Heart left ventricle (tissue), 13 donors: Measurements from ENCODE around the gene GABRB1.

ENCODE experiments used
- POLR2A ChIP-seq, 2 donors: fragments of 450-650 bp; IDR thresholded peaks; one replicate each; pipeline ENCODE4 v1.6.1; 2017; ENCODE audit warnings: antibody characterized with exemption in 2 of 2, mild to moderate bottlenecking in 2 of 2, moderate library complexity in 2 of 2
- TF ChIP-seq, protein P1 (sequence below), 12 donors: fragments of 200-600 bp; sonication (generic) in 4 of 12; IDR thresholded peaks; one replicate each; pipeline versions ENCODE4 v1.5.0 to v1.8.0; 2018 to 2022; ENCODE audit warnings: antibody characterized with exemption in 12 of 12, mild to moderate bottlenecking in 5 of 12
- donor health status: ischemic (EF 13 %, LVEDD 7.1; RV severe dilation, severe dysfunction).
- donor health status: DM: no; HTN: yes; CAD: no.
- donor health status: DM: no; HTN: no; CAD: no.
- donor health status: ischemic (EF 25% LVEDD 6.9; RV normal size, moderate dysfunction).
- donor health status: ischemic (EF 25% LVEDD 5.7; RV mildly dilated, moderate dysfunction).
- donor health status: ischemic (EF 35%, LVEDD 5.7; RV mildly dilated, moderate dysfunction).
- donor health status: nonischemic (EF 11% LVEDD 7.7; RV severe dilation, severe dysfunction).
- donor health status: DM: yes; HTN: yes; CAD: no.
- donor health status: PGD.
- donor health status: ischemic (EF 29% LVEDD 5.4; RV normal size, mild dysfunction).
- donor health status: nonischemic (EF 23%, LVEDD 6.1; RV moderate dilation, normal function).

DNA sequence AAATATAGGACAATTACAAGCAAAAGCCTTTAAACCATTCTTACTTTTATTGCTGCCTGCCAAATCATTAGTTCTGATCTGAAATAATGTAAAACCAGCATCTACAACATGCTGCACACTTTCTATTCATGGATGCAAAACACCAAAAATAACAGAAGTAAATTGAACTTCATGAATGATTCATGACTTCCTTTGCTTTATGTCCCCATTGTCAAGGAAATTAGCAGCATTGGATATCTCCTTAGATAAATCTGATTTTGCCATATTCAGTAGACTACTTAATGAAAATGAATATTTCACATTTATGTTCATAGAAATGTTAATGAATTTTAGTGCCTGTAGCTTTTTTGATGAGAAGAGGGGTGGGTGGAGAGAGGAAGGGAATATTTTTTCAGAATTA lies 299.5 kb downstream of the GABRB1 start:
- no peak for TF ChIP-seq POLR2A (IDR thresholded peaks at IDR 0.05)
- TF ChIP-seq, protein P1, sequence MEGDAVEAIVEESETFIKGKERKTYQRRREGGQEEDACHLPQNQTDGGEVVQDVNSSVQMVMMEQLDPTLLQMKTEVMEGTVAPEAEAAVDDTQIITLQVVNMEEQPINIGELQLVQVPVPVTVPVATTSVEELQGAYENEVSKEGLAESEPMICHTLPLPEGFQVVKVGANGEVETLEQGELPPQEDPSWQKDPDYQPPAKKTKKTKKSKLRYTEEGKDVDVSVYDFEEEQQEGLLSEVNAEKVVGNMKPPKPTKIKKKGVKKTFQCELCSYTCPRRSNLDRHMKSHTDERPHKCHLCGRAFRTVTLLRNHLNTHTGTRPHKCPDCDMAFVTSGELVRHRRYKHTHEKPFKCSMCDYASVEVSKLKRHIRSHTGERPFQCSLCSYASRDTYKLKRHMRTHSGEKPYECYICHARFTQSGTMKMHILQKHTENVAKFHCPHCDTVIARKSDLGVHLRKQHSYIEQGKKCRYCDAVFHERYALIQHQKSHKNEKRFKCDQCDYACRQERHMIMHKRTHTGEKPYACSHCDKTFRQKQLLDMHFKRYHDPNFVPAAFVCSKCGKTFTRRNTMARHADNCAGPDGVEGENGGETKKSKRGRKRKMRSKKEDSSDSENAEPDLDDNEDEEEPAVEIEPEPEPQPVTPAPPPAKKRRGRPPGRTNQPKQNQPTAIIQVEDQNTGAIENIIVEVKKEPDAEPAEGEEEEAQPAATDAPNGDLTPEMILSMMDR (IDR thresholded peaks at IDR 0.05) = no peak
